Measurements from ENCODE around the gene DCUN1D3. TPM values are rescaled to one million over a fixed set of nuclear protein-coding genes. Genes with fewer than 3 reads are reported as not detected.

Gene DCUN1D3
- total and polyA plus RNA-seq, 2 experiments from 2014 or later = 4.5 to 9.2 TPM

GRCh38 chr16:20822521-20823325 is 77.4 kb downstream of the DCUN1D3 start:
- no peak for DNase-seq (ENCODE audit: low read depth in 1 of 2, low spot score in 1 of 2)
- no peak overlapping the region for H3K4me3 ChIP-seq
- peaks cover 12% of the 10 kb centered on the region for H3K36me3 ChIP-seq
- no peaks in the 10 kb centered on the region for H3K9me3 ChIP-seq (ENCODE audit: low read depth)
- H3K4me1 ChIP-seq (ENCODE audit: low read depth) = peaks cover 3% of the 10 kb centered on the region
- no peaks in the 10 kb centered on the region for H3K27me3 ChIP-seq
- no peak overlapping the region for H3K27ac ChIP-seq
- TF ChIP-seq CTCF (IDR thresholded peaks at IDR 0.05; ENCODE audit: low read depth, low read length) = no peak

GRCh38 chr16:20821682-20822081 is 78.5 kb downstream of the DCUN1D3 start:
- Histone ChIP-seq H3K4me1 (ENCODE audit: low read depth) (peaks cover 3% of the 10 kb centered on the region), H3K4me3 (no peak overlapping the region), H3K9me3 (ENCODE audit: low read depth) (no peaks in the 10 kb centered on the region), H3K27me3 (no peaks in the 10 kb centered on the region), H3K27ac (no peak overlapping the region), H3K36me3 (peaks cover 12% of the 10 kb centered on the region)
- no peak for DNase-seq (ENCODE audit: low read depth in 1 of 2, low spot score in 1 of 2)
- no peak for TF ChIP-seq CTCF (IDR thresholded peaks at IDR 0.05; ENCODE audit: low read depth, low read length)

- H3K27ac ChIP-seq = no peak overlapping the region
- H3K36me3 ChIP-seq = peaks cover 7% of the 10 kb centered on the region
- peaks cover 3% of the 10 kb centered on the region for H3K4me1 ChIP-seq (ENCODE audit: low read depth)
- H3K9me3 ChIP-seq (ENCODE audit: low read depth) = no peaks in the 10 kb centered on the region
- H3K4me3 ChIP-seq = no peak overlapping the region
- no peak for TF ChIP-seq CTCF (IDR thresholded peaks at IDR 0.05; ENCODE audit: low read depth, low read length)
- DNase-seq (ENCODE audit: low read depth in 1 of 2, low spot score in 1 of 2) = no peak
- H3K27me3 ChIP-seq = no peaks in the 10 kb centered on the region
These were observed 81.1 kb downstream of the DCUN1D3 start for GRCh38 chr16:20818929-20819585.

GRCh38 chr16:20814784-20815183 is 85.4 kb downstream of the DCUN1D3 start:
- TF ChIP-seq CTCF (IDR thresholded peaks at IDR 0.05; ENCODE audit: low read depth, low read length) = no peak
- H3K4me1 ChIP-seq (ENCODE audit: low read depth) = no peaks in the 10 kb centered on the region
- no peaks in the 10 kb centered on the region for H3K27me3 ChIP-seq
- H3K36me3 ChIP-seq = peaks cover 4% of the 10 kb centered on the region
- H3K9me3 ChIP-seq (ENCODE audit: low read depth) = no peaks in the 10 kb centered on the region
- no peak overlapping the region for H3K27ac ChIP-seq
- DNase-seq (ENCODE audit: low read depth in 1 of 2, low spot score in 1 of 2) = no peak
- H3K4me3 ChIP-seq = no peak overlapping the region

GRCh38 chr16:20812510-20812909 is 87.6 kb downstream of the DCUN1D3 start:
- TF ChIP-seq CTCF (IDR thresholded peaks at IDR 0.05; ENCODE audit: low read depth, low read length) = no peak
- Histone ChIP-seq H3K27ac (no peak overlapping the region), H3K4me3 (no peak overlapping the region), H3K27me3 (no peaks in the 10 kb centered on the region), H3K36me3 (peaks cover 4% of the 10 kb centered on the region), H3K9me3 (ENCODE audit: low read depth) (no peaks in the 10 kb centered on the region), H3K4me1 (ENCODE audit: low read depth) (no peaks in the 10 kb centered on the region)
- no peak for DNase-seq (ENCODE audit: low read depth in 1 of 2, low spot score in 1 of 2)

All from cardiac muscle cell (in vitro differentiated cells and primary cell).